Vagina (tissue), 2 donors: ENCODE results near the gene CCNG2. TPM values are rescaled to one million over a fixed set of nuclear protein-coding genes. Genes with fewer than 3 reads are reported as not detected.

Experiments used
- DNase-seq, 2 donors: peaks; one replicate each; pipeline ENCODE4 v3.0.0-alpha.2; 2017; ENCODE audit errors: extremely low spot score in 2 of 2
- H3K27ac ChIP-seq: fragments of 200-600 bp; sonication (generic); one replicate; pipeline ENCODE4 v1.5.1; 2019
- H3K27me3 ChIP-seq: fragments of 200-600 bp; sonication (generic); one replicate; pipeline ENCODE4 v1.5.1; 2019
- H3K36me3 ChIP-seq, 2 donors: fragments of 200-600 bp; sonication (generic); one replicate each; pipeline ENCODE4 v1.5.1; 2017 to 2019
- H3K4me1 ChIP-seq: fragments of 200-600 bp; sonication (generic); one replicate; pipeline ENCODE4 v1.5.1; 2019
- H3K4me3 ChIP-seq, 2 donors: fragments of 200-600 bp; sonication (generic); 1 replicate in 1 of 2; 2 replicates in 1 of 2; pipeline ENCODE4 v1.5.1; 2016 to 2019
- H3K9me3 ChIP-seq: fragments of 200-600 bp; sonication (generic); one replicate; pipeline ENCODE4 v1.5.1; 2019
- POLR2A ChIP-seq, 2 donors: fragments of 450-650 bp; IDR thresholded peaks; one replicate each; pipeline ENCODE4 v1.6.1; 2017; ENCODE audit warnings: antibody characterized with exemption in 2 of 2, mild to moderate bottlenecking in 2 of 2, moderate library complexity in 2 of 2
- POLR2AphosphoS5 ChIP-seq, 2 donors: sonication (generic); formaldehyde crosslinking; IDR thresholded peaks; one replicate each; pipeline ENCODE4 v1.9.0; 2017; ENCODE audit warnings: antibody characterized with exemption in 2 of 2, mild to moderate bottlenecking in 2 of 2, low read depth in 1 of 2; ENCODE audit not compliant: insufficient read depth in 1 of 2
- intact Hi-C: fragments of 100-400 bp; cut with DNase I; formaldehyde crosslinking; loops from one replicate; pipeline ENCODE4 v1.15.1; 2023
- total RNA-seq: library from RNA; depleted of rRNA; stranded (reverse); fragments of >200 nt; gene quantifications from one replicate; pipeline ENCODE4 v1.2.3, GENCODE V29; 2016
- TF ChIP-seq, protein P1 (sequence below), 3 experiments: fragments of 450-650 bp in 2 of 3; fragments of 200-600 bp in 1 of 3; sonication (generic) in 1 of 3; IDR thresholded peaks; one replicate each; pipeline ENCODE4 v1.5.1; 2017 to 2019; ENCODE audit warnings: antibody characterized with exemption in 3 of 3, mild to moderate bottlenecking in 2 of 3, moderate library complexity in 2 of 3

CCNG2 gene
- total RNA-seq, 1 donor from 2014 or later, result 31.4 TPM

DNA sequence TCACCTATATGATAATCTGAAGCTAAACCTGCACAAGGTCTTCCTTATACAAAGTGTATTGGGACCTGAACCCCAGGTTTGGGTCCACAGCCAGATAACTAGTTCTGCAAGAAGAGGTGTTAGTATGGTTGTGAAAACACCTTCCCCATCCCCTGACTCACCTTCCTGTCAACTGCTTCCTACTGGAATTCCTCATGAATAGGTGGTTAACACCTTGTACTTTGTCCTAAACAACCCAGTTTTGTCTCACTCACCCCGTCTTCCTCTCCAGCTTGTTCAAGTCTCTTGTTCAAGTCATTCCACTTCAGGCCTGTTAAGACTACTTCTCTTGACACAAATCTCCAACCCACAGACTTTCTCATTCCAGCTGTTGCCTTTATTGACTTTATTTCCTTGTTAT, 45.5 kb downstream of the CCNG2 start:
- Histone ChIP-seq H3K4me3 (no peak overlapping the region), H3K27me3 (no peaks in the 10 kb centered on the region), H3K4me1 (no peaks in the 10 kb centered on the region), H3K9me3 (no peaks in the 10 kb centered on the region), H3K36me3 (no peaks in the 10 kb centered on the region), H3K27ac (no peak overlapping the region)
- TF ChIP-seq, protein P1, sequence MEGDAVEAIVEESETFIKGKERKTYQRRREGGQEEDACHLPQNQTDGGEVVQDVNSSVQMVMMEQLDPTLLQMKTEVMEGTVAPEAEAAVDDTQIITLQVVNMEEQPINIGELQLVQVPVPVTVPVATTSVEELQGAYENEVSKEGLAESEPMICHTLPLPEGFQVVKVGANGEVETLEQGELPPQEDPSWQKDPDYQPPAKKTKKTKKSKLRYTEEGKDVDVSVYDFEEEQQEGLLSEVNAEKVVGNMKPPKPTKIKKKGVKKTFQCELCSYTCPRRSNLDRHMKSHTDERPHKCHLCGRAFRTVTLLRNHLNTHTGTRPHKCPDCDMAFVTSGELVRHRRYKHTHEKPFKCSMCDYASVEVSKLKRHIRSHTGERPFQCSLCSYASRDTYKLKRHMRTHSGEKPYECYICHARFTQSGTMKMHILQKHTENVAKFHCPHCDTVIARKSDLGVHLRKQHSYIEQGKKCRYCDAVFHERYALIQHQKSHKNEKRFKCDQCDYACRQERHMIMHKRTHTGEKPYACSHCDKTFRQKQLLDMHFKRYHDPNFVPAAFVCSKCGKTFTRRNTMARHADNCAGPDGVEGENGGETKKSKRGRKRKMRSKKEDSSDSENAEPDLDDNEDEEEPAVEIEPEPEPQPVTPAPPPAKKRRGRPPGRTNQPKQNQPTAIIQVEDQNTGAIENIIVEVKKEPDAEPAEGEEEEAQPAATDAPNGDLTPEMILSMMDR (IDR thresholded peaks at IDR 0.05), result no peak
- no peak for TF ChIP-seq POLR2A (IDR thresholded peaks at IDR 0.05)
- intact Hi-C loops, result loop anchor here (5.0 kb wide), 1 partner anchor 100 kb away; no protein-coding TSS in a partner anchor
- DNase-seq, result no peak

DNA sequence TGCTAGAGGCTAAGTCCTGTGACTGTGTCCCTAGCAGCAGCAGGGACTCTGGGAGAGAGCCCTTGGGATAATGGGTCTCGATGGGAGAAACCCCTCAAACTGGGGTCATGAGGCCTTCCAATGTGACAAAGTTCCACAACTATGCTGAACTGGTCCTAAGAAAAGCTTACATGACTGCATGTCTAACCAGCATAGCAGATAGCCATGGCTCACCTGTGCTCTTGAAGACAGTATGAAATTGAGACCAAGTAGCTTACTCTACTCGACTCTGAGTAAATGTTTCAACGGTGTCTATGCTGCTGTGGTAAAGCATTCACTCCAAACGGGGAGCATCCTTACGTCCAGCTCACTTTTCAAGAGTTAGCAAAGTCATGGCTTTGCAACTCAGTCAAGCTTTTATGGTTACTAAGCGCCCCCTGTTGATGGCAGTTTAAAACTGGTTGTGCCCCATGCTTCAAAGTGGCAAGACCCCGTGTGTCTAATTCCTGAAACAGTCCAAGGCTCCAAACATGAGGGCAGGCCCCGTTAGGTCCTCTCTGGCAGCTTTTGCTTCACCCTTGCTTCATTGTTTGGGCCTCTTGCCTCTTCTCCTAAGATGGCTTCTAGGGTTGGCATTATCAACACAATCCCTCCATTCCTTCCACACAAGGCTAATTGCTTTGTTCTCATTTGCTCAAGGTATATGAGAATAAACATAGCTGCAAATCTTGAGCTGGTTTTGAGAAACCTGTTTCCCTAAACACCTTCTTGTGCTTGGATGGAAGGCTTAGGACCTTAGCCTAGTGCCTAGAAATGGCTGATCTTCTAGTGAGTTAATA, 46.6 kb downstream of the CCNG2 start:
- Histone ChIP-seq H3K36me3 (no peaks in the 10 kb centered on the region), H3K27me3 (no peaks in the 10 kb centered on the region), H3K9me3 (no peaks in the 10 kb centered on the region), H3K4me3 (no peak overlapping the region), H3K27ac (no peak overlapping the region), H3K4me1 (no peaks in the 10 kb centered on the region)
- TF ChIP-seq POLR2AphosphoS5 (IDR thresholded peaks at IDR 0.05; ENCODE audit: insufficient read depth in 1 of 2, low read depth in 1 of 2), result no peak
- TF ChIP-seq POLR2A (IDR thresholded peaks at IDR 0.05), result no peak
- TF ChIP-seq, protein P1 (IDR thresholded peaks at IDR 0.05), result peak; percentile 39 to 86 (median 75)
- intact Hi-C loops, result loop anchor here (5.0 kb wide), 1 partner anchor 101 kb away; no protein-coding TSS in a partner anchor
- no peak for DNase-seq

DNA sequence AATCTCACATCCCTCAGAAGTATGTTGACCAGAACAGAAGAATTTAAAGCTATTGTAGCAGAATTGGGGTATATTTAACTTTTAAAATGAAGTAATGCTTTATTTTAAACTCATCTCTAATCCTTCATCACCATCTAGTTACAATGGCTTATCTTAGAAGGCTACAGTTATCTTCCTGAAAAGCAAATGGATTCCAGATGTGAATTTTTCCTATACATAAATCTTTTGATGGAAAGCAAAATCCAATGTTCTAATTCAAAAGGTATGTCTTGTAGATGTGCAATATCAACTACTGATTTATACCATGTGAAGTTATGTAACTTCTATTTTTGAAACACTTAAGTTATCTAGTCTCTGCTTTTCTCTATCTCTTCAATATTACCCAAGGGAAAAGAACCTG, 47.6 kb downstream of the CCNG2 start:
- no peak for DNase-seq
- H3K4me1 ChIP-seq, result no peaks in the 10 kb centered on the region
- H3K27me3 ChIP-seq, result no peaks in the 10 kb centered on the region
- H3K4me3 ChIP-seq, result no peak overlapping the region
- no peak overlapping the region for H3K27ac ChIP-seq
- no peaks in the 10 kb centered on the region for H3K9me3 ChIP-seq
- no peaks in the 10 kb centered on the region for H3K36me3 ChIP-seq
- intact Hi-C loops, result loop anchor here (5.0 kb wide), 1 partner anchor 102 kb away; no protein-coding TSS in a partner anchor
- TF ChIP-seq POLR2A (IDR thresholded peaks at IDR 0.05) (no peak), POLR2AphosphoS5 (IDR thresholded peaks at IDR 0.05; ENCODE audit: insufficient read depth in 1 of 2, low read depth in 1 of 2) (no peak)
- TF ChIP-seq, protein P1 (IDR thresholded peaks at IDR 0.05), result no peak

DNA sequence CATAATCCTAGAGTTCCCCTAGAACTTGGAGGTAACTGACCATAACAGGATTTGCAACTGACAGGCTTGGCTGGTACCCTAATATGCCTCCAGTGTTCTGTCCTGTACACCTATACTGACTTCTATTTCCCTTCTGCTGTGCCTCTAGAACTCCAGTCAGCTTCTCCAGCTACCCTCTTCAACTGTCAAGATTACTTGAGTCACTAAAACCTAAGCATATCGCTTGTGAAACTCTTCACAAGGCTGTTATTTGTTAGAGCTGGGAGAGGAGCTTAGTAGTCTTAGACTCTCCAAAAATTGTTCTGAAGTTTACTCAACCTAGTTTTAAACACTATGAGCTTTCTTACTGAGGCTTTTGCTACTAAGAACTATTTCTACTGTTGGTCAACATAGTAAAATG, 52.0 kb downstream of the CCNG2 start:
- Histone ChIP-seq H3K9me3 (no peaks in the 10 kb centered on the region), H3K36me3 (no peaks in the 10 kb centered on the region), H3K4me3 (no peak overlapping the region), H3K4me1 (no peaks in the 10 kb centered on the region), H3K27me3 (no peaks in the 10 kb centered on the region), H3K27ac (no peak overlapping the region)
- intact Hi-C loops, result no loop called here
- TF ChIP-seq, protein P1 (IDR thresholded peaks at IDR 0.05), result no peak
- TF ChIP-seq POLR2A (IDR thresholded peaks at IDR 0.05) (no peak), POLR2AphosphoS5 (IDR thresholded peaks at IDR 0.05; ENCODE audit: insufficient read depth in 1 of 2, low read depth in 1 of 2) (no peak)
- no peak for DNase-seq

DNA sequence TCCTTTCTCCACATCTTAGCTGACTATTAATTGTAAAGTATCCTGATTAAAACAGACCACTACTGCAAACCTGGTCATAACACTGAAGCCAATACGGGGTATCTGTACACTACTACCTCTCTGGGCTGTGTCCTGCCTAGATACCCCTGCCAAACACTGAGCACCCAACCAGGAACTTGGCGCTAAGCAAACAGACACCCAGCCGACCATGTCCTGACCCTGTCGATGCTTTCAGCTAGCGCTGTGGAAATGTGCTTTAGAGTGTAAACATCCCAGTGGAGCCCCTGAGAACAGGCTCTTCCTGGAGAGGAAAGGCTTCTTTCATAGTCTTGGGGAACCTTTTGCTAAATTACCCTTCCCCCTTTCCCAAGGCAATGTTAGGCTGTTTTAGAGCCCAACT, 52.9 kb downstream of the CCNG2 start:
- Histone ChIP-seq H3K4me3 (no peak overlapping the region), H3K27me3 (no peaks in the 10 kb centered on the region), H3K36me3 (no peaks in the 10 kb centered on the region), H3K27ac (no peak overlapping the region), H3K9me3 (no peaks in the 10 kb centered on the region), H3K4me1 (no peaks in the 10 kb centered on the region)
- intact Hi-C loops, result no loop called here
- DNase-seq, result no peak
- TF ChIP-seq, protein P1 (IDR thresholded peaks at IDR 0.05), result no peak
- TF ChIP-seq POLR2AphosphoS5 (IDR thresholded peaks at IDR 0.05; ENCODE audit: insufficient read depth in 1 of 2, low read depth in 1 of 2), result no peak
